ENCODE measurements around the gene NIPAL1. TPM values are rescaled to one million over a fixed set of nuclear protein-coding genes. Genes with fewer than 3 reads are reported as not detected.

NIPAL1 gene
- total RNA-seq, 1 donor from 2014 or later = 8.1 TPM

DNA sequence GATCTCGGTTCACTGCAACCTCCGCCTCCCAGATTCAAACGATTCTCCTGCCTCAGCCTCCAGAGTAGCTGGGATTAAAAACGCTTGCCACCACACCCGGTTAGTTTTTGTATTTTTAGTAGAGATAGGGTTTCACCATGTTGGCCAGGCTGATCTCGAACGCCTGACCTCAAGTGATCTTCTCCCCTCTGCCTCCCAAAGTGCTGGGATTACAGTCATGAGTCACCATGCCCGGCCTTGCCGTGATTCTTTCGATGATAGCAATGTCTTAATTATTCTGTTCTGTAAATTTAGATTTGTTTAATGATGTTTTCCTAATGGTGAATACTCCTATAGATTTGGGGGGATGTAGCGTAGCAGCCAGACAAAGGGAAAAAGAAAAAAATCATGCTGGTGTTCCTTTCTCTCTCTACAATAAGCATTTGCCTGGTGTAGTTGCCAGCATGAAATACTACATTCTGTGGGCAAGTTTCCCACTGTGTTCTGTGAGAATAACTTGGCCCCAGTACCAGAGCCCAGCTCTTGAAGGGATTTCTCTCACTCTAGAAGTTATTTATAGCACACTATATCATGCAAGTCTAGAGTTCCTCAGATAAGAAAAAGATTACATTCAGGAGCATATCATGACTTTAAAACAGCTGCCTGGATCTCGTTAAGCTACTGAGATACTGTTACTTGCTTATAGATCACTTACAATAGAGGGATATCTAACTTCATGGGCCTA lies 15.4 kb downstream of the NIPAL1 start:
- no peaks in the 10 kb centered on the region for H3K4me1 ChIP-seq
- H3K36me3 ChIP-seq = no peaks in the 10 kb centered on the region
- no peaks in the 10 kb centered on the region for H3K27me3 ChIP-seq
- intact Hi-C loops (cut with DNase I) = no loop called here
- no peak for DNase-seq (ENCODE audit: extremely low spot score in 2 of 2)
- no peak overlapping the region for H3K4me3 ChIP-seq
- TF ChIP-seq POLR2AphosphoS5 (IDR thresholded peaks at IDR 0.05; ENCODE audit: insufficient read depth in 1 of 2, low read depth in 1 of 2) (no peak), POLR2A (IDR thresholded peaks at IDR 0.05) (no peak)
- TF ChIP-seq, protein P1, sequence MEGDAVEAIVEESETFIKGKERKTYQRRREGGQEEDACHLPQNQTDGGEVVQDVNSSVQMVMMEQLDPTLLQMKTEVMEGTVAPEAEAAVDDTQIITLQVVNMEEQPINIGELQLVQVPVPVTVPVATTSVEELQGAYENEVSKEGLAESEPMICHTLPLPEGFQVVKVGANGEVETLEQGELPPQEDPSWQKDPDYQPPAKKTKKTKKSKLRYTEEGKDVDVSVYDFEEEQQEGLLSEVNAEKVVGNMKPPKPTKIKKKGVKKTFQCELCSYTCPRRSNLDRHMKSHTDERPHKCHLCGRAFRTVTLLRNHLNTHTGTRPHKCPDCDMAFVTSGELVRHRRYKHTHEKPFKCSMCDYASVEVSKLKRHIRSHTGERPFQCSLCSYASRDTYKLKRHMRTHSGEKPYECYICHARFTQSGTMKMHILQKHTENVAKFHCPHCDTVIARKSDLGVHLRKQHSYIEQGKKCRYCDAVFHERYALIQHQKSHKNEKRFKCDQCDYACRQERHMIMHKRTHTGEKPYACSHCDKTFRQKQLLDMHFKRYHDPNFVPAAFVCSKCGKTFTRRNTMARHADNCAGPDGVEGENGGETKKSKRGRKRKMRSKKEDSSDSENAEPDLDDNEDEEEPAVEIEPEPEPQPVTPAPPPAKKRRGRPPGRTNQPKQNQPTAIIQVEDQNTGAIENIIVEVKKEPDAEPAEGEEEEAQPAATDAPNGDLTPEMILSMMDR (IDR thresholded peaks at IDR 0.05) = no peak
- no peak overlapping the region for H3K27ac ChIP-seq
- H3K9me3 ChIP-seq = no peaks in the 10 kb centered on the region

DNA sequence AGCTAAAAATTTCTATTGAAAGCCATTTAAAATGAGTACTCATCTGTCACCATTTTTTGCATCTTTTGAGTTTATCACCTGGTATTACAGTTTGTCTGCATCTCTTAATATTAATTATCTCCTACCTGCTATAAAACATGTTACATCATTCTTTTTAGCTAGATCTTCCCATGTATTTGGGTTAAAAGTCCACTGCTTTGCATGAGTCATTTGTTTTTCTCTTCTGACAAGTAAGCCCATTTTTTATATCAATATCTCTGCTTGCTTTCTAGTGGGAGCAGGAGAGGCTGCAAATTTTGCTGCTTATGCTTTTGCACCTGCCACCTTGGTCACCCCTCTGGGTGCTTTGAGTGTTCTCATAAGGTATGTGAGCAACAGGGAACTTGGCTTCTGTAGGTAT lies 16.1 kb downstream of the NIPAL1 start:
- intact Hi-C loops (cut with DNase I) = no loop called here
- Histone ChIP-seq H3K36me3 (no peaks in the 10 kb centered on the region), H3K4me3 (no peak overlapping the region), H3K27ac (no peak overlapping the region), H3K27me3 (no peaks in the 10 kb centered on the region), H3K4me1 (no peaks in the 10 kb centered on the region), H3K9me3 (no peaks in the 10 kb centered on the region)
- no peak for DNase-seq (ENCODE audit: extremely low spot score in 2 of 2)
- no peak for TF ChIP-seq POLR2AphosphoS5 (IDR thresholded peaks at IDR 0.05; ENCODE audit: insufficient read depth in 1 of 2, low read depth in 1 of 2)
- TF ChIP-seq POLR2A (IDR thresholded peaks at IDR 0.05) = no peak
- TF ChIP-seq, protein P1 (IDR thresholded peaks at IDR 0.05) = no peak

DNA sequence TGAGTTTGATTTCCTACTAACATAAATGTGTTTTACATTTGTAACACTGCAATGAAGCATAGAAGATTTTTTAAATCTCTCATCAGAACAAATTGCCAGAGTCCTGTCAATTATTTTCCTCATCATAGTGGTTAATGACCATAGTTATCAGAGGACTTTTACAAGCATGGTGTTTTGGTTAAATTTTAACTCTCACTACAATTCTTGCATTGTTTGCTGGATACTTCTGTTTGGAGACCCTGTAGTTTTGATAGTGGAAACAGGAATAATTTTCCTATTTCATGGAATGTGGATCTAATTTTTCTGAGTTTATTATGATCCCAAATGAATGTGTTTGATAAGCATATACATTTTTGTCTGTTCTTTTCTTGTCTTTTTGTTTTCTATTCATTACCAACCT lies 16.8 kb downstream of the NIPAL1 start:
- TF ChIP-seq, protein P1 (IDR thresholded peaks at IDR 0.05) = no peak
- TF ChIP-seq POLR2AphosphoS5 (IDR thresholded peaks at IDR 0.05; ENCODE audit: insufficient read depth in 1 of 2, low read depth in 1 of 2) (no peak), POLR2A (IDR thresholded peaks at IDR 0.05) (no peak)
- H3K9me3 ChIP-seq = no peaks in the 10 kb centered on the region
- no peak overlapping the region for H3K4me3 ChIP-seq
- H3K4me1 ChIP-seq = no peaks in the 10 kb centered on the region
- H3K27ac ChIP-seq = no peak overlapping the region
- intact Hi-C loops (cut with DNase I) = no loop called here
- DNase-seq (ENCODE audit: extremely low spot score in 2 of 2) = no peak
- H3K27me3 ChIP-seq = no peaks in the 10 kb centered on the region
- no peaks in the 10 kb centered on the region for H3K36me3 ChIP-seq

DNA sequence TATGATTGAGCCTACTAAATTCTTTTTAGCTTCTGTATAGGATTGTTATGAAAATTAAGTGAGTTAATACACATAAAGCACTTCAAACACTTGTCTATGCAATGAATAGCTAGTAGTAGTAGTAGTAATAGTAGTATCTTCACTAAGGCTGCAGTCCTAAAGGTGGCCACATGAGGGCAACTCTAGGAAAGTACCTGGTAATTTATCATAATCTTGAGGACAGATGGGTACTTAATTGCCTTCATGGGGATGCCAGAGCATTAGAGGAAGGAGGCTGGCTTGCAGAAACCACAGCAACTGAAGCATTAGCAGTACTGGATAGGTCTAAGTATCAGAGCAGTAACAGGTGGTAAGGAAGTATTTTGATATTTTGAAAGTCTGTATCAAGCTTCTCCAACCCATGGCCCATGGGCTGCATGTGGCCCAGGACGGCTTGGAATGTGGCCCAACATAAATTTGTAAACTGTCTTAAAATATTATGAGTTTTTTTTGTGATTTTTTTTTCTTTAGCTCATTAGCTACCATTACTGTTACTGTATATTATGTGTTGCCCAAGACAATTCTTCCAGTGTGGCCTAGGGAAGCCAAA lies 17.3 kb downstream of the NIPAL1 start:
- Histone ChIP-seq H3K4me3 (no peak overlapping the region), H3K36me3 (no peaks in the 10 kb centered on the region), H3K4me1 (no peaks in the 10 kb centered on the region), H3K9me3 (no peaks in the 10 kb centered on the region), H3K27me3 (no peaks in the 10 kb centered on the region), H3K27ac (no peak overlapping the region)
- intact Hi-C loops (cut with DNase I) = no loop called here
- DNase-seq (ENCODE audit: extremely low spot score in 2 of 2) = no peak
- no peak for TF ChIP-seq POLR2AphosphoS5 (IDR thresholded peaks at IDR 0.05; ENCODE audit: insufficient read depth in 1 of 2, low read depth in 1 of 2)
- TF ChIP-seq, protein P1 (IDR thresholded peaks at IDR 0.05) = peak in 1 of 3 experiments; percentile 27

DNA sequence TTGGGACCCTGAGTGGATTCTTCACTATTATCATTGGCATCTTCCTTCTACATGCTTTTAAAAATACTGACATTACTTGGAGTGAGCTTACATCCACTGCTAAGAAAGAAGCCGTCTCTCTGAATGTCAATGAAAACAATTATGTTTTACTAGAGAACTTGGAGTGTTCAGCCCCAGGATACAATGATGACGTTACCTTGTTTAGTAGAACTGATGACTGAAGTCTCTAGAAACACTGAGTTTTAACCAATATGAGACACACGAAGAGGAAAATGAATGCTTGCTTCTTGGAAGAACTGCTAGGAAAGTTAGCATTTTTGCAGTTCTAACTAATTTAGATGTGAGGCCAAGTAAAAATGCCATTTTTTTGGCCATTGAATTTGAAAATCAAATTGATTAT lies 19.4 kb downstream of the NIPAL1 start:
- intact Hi-C loops (cut with DNase I) = no loop called here
- TF ChIP-seq, protein P1 (IDR thresholded peaks at IDR 0.05) = no peak
- TF ChIP-seq POLR2A (IDR thresholded peaks at IDR 0.05) (no peak), POLR2AphosphoS5 (IDR thresholded peaks at IDR 0.05; ENCODE audit: insufficient read depth in 1 of 2, low read depth in 1 of 2) (no peak)

More for the DNA sequence above, 19.4 kb downstream of the NIPAL1 start:
- Histone ChIP-seq H3K27ac (no peak overlapping the region), H3K9me3 (no peaks in the 10 kb centered on the region), H3K4me1 (no peaks in the 10 kb centered on the region), H3K27me3 (no peaks in the 10 kb centered on the region), H3K4me3 (no peak overlapping the region), H3K36me3 (no peaks in the 10 kb centered on the region)
- DNase-seq (ENCODE audit: extremely low spot score in 2 of 2) = no peak
